Testis (tissue), 5 donors: ENCODE results near the gene OR6Q1. TPM values are rescaled to one million over a fixed set of nuclear protein-coding genes. Genes with fewer than 3 reads are reported as not detected.
"Not testable (repeated sequence)": the region's sequence is repeated elsewhere in the genome, so short reads cannot be mapped to it uniquely, and the experiment has no call there.

ENCODE experiments used
- DNase-seq: peaks from one replicate; pipeline ENCODE4 v3.0.0-alpha.2; 2019
- H3K27ac ChIP-seq, 2 donors: fragments of 200-600 bp; sonication (generic); one replicate each; pipeline ENCODE4 v1.5.1; 2019
- H3K27me3 ChIP-seq: fragments of 200-600 bp; sonication (generic); one replicate; pipeline ENCODE4 v1.5.1; 2019
- H3K36me3 ChIP-seq: fragments of 200-600 bp; sonication (generic); one replicate; pipeline ENCODE4 v1.5.1; 2017; ENCODE audit warnings: low read depth; ENCODE audit errors: missing control alignments
- H3K4me1 ChIP-seq: fragments of 200-600 bp; sonication (generic); one replicate; pipeline ENCODE4 v1.5.1; 2019
- H3K4me3 ChIP-seq, 2 donors: fragments of 200-600 bp; sonication (generic); one replicate each; pipeline ENCODE4 v1.5.1; 2017 to 2019
- H3K9me3 ChIP-seq: fragments of 200-600 bp; sonication (generic); one replicate; pipeline ENCODE4 v1.5.1; 2017
- POLR2A ChIP-seq: fragments of 450-650 bp; IDR thresholded peaks from one replicate; pipeline ENCODE4 v1.6.1; 2017; ENCODE audit warnings: antibody characterized with exemption, mild to moderate bottlenecking, moderate library complexity
- WGBS, 2 donors: methylation state at CpG; one replicate each; pipeline ENCODE4 v1.1.5; 2018; 5-methylcytosine and 5-hydroxymethylcytosine counted together
- intact Hi-C: fragments of 100-400 bp; cut with DNase I; formaldehyde crosslinking; loops from one replicate; pipeline ENCODE4 v1.15.1; 2023; ENCODE audit warnings: low total_unique reads
- long read RNA-seq, 2 donors: transcript quantifications; one replicate each; lab custom pipeline, GENCODE V29; 2026
- polyA plus RNA-seq: library from polyadenylated mRNA; stranded (reverse); fragments of 350-450 nt; fragmentation: Illumina TruSeq; extraction: RNeasy Lipid Tissue Mini Kit (QIAGEN cat#74804); gene quantifications from one replicate; pipeline ENCODE4 v1.2.3, GENCODE V29; 2014; ENCODE audit warnings: low read depth, low replicate concordance; ENCODE audit not compliant: insufficient read depth
- total RNA-seq, 2 donors: library from RNA; depleted of rRNA; stranded (reverse); fragments of >200 nt; gene quantifications; one replicate each; pipeline ENCODE4 v1.2.3, GENCODE V29; 2016
- TF ChIP-seq, protein P1 (sequence below), 3 experiments: fragments of 450-650 bp in 2 of 3; fragments of 200-600 bp in 1 of 3; sonication (generic) in 1 of 3; IDR thresholded peaks; one replicate each; pipeline ENCODE4 v1.5.1; 2016 to 2019; ENCODE audit warnings: antibody characterized with exemption in 3 of 3, mild to moderate bottlenecking in 2 of 3, moderate library complexity in 1 of 3

Gene OR6Q1, protein sequence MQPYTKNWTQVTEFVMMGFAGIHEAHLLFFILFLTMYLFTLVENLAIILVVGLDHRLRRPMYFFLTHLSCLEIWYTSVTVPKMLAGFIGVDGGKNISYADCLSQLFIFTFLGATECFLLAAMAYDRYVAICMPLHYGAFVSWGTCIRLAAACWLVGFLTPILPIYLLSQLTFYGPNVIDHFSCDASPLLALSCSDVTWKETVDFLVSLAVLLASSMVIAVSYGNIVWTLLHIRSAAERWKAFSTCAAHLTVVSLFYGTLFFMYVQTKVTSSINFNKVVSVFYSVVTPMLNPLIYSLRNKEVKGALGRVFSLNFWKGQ
- total RNA-seq (under 1 TPM in 1 of 2 donors, not detected in 1; 0.31 TPM), polyA plus RNA-seq (not detected)
- long read RNA-seq, donor 1: 0 reads
- long read RNA-seq, donor 2: 0 reads

DNA sequence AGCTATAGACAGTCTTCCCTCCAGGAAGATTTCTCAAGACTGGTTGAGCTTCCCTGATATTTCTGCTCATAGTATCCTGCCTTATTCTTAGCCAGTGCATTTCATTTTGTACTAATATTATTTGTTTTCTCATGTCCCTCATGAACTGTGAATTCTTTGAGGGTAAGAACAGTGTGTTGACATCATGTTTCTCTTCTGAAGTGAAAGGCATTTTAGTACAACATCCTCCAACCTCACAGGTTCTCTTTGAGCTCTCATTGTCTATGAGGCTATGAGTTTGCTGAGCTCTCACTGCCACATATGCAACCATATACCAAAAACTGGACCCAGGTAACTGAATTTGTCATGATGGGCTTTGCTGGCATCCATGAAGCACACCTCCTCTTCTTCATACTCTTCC lies at the start of gene OR6Q1:
OR6Q1 (plus strand) TSS at position 301 of the 400 bp plus-strand sequence; CDS start at position 301, 0 bp downstream.
- Histone ChIP-seq H3K27ac (no peak within 1 kb of the TSS), H3K4me3 (no peak within 1 kb of the TSS), H3K36me3 (no peaks in the 10 kb centered on the region), H3K4me1 (peaks cover 9% of the 10 kb centered on the region), H3K9me3 (no peaks in the 10 kb centered on the region), H3K27me3 (no peaks in the 10 kb centered on the region)
- DNase-seq: no peak
- intact Hi-C loops: no loop called here
- no peak for TF ChIP-seq POLR2A
- TF ChIP-seq, protein P1, sequence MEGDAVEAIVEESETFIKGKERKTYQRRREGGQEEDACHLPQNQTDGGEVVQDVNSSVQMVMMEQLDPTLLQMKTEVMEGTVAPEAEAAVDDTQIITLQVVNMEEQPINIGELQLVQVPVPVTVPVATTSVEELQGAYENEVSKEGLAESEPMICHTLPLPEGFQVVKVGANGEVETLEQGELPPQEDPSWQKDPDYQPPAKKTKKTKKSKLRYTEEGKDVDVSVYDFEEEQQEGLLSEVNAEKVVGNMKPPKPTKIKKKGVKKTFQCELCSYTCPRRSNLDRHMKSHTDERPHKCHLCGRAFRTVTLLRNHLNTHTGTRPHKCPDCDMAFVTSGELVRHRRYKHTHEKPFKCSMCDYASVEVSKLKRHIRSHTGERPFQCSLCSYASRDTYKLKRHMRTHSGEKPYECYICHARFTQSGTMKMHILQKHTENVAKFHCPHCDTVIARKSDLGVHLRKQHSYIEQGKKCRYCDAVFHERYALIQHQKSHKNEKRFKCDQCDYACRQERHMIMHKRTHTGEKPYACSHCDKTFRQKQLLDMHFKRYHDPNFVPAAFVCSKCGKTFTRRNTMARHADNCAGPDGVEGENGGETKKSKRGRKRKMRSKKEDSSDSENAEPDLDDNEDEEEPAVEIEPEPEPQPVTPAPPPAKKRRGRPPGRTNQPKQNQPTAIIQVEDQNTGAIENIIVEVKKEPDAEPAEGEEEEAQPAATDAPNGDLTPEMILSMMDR (IDR thresholded peaks at IDR 0.05): no peak

DNA sequence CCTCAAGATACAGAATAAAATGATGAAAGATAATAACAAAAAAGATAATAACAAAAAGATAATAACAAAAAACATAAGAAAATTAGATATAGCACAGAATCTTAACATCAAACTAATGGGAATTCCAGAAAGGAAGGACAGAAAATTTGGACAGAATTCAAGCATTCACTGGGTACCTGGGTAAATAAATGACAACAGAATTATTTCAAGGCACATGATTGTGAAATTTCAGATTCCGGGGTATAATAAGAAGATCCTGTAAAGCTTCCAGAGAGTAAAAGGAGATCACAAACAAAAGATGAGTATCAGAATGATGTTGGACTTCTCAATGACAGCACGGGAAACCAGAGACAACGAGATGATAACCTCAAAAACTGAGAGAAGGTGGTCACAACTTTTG lies 49.2 kb upstream of the OR6Q1 start:
- TF ChIP-seq, protein P1 (IDR thresholded peaks at IDR 0.05): no peak
- no peak for TF ChIP-seq POLR2A
- Histone ChIP-seq H3K27ac (no peak overlapping the region), H3K4me1 (no peaks in the 10 kb centered on the region), H3K36me3 (no peaks in the 10 kb centered on the region), H3K27me3 (no peaks in the 10 kb centered on the region), H3K4me3 (no peak overlapping the region), H3K9me3 (no peaks in the 10 kb centered on the region)
- DNase-seq: no peak
- intact Hi-C loops: no loop called here
- 93% methylated on average over 3 of the region's 3 CpGs for WGBS, 2 donors

DNA sequence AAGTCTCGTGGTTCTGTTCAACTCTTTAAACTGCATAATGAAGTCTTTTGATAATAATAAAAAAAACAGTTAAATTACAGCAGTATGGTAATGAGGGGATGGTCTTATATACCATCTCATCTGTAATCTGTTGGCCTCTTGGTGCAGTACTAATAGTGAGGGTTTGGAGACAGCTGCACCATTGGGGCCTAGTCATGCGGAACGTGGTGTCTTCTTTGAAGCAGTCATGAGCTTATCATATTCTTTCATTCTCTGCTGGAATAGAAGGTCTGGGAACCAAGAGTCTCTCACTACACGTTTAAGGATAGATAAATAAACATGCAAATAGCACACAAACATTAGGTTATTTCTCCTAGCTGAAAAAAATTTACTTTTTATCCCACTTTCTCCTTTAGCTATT lies 48.0 kb upstream of the OR6Q1 start:
- WGBS, 2 donors: 74 to 78% methylated on average over 4 of the region's 4 CpGs
- DNase-seq: no peak
- H3K27me3 ChIP-seq: no peaks in the 10 kb centered on the region
- no peaks in the 10 kb centered on the region for H3K9me3 ChIP-seq
- H3K36me3 ChIP-seq: no peaks in the 10 kb centered on the region
- no peaks in the 10 kb centered on the region for H3K4me1 ChIP-seq
- no peak for TF ChIP-seq POLR2A
- TF ChIP-seq, protein P1 (IDR thresholded peaks at IDR 0.05): no peak
- intact Hi-C loops: no loop called here
- H3K4me3 ChIP-seq: no peak overlapping the region
- H3K27ac ChIP-seq: no peak overlapping the region

DNA sequence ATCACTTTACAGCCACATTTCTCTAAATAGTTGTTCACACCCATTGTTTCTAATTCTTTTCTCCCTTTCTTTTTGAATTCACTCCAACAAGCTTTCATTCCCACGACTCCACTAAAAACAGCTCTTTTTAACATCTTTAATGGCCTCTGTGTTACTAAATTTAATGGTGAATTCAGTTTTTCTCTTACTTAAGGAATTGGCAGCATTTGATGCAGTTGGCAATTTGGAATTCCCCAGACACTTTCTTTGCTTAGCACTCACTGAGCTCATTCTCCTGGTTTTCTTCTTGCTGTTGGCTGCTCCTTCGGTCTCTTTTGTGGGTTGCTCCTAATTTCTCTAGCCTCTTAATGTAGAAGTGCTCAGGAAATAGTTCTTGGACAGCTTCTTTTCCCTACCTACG lies 47.6 kb upstream of the OR6Q1 start:
- Histone ChIP-seq H3K4me3 (no peak overlapping the region), H3K36me3 (no peaks in the 10 kb centered on the region), H3K27ac (no peak overlapping the region), H3K4me1 (no peaks in the 10 kb centered on the region), H3K27me3 (no peaks in the 10 kb centered on the region), H3K9me3 (no peaks in the 10 kb centered on the region)
- intact Hi-C loops: no loop called here
- no peak for DNase-seq
- 72 to 76% methylated on average over 3 of the region's 3 CpGs for WGBS, 2 donors
- no peak for TF ChIP-seq POLR2A
- TF ChIP-seq, protein P1 (IDR thresholded peaks at IDR 0.05): no peak

DNA sequence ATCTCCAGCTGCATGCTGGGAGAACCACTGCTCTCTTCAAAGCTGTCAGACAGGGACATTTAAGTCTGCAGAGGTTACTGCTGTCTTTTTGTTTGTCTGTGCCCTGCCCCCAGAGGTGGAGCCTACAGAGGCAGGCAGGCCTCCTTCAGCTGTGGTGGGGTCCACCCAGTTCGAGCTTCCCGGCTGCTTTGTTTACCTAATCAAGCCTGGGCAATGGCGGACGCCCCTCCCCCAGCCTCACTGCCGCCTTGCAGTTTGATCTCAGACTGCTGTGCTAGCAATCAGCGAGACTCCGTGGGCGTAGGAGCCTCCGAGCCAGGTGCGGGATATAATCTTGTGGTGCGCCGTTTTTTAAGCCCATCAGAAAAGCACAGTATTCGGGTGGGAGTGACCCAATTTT lies 31.2 kb upstream of the OR6Q1 start:
- H3K4me1 ChIP-seq, DNase-seq, intact Hi-C loops, H3K36me3 ChIP-seq, H3K27me3 ChIP-seq, H3K4me3 ChIP-seq, H3K27ac ChIP-seq, H3K9me3 ChIP-seq: not testable (repeated sequence)
- 63 to 86% methylated on average over 10 to 11 of the region's 13 CpGs for WGBS, 2 donors

DNA sequence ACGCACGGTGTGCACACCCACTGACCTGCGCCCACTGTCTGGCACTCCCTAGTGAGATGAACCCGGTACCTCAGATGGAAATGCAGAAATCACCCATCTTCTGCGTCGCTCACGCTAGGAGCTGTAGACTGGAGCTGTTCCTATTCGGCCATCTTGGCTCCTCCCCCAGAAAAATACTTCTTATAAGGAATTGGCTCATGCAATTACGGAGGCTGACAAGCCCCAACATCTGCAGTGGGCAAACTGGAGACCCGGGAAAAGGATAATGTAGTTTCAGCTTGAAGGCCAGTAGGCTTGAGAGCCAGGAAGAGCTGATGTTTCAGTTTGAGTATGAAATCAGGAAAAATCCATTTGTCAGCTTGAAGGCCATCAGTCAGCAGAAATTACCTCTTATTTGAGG lies 30.7 kb upstream of the OR6Q1 start:
- DNase-seq, intact Hi-C loops: not testable (repeated sequence)
- WGBS, 2 donors: 97% methylated on average over 7 of the region's 10 CpGs

More for the DNA sequence above, 30.7 kb upstream of the OR6Q1 start:
- H3K9me3 ChIP-seq, H3K4me1 ChIP-seq, H3K27ac ChIP-seq, H3K4me3 ChIP-seq, H3K27me3 ChIP-seq, H3K36me3 ChIP-seq: not testable (repeated sequence)
